Fibroblast of peridontal ligament (primary cell): ENCODE measurements around the gene HMCN1.

Source experiments
- DNase-seq: peaks from one replicate; pipeline ENCODE4 v3.0.0-alpha.2; 2010; ENCODE audit errors: extremely low read depth

Gene HMCN1

DNA sequence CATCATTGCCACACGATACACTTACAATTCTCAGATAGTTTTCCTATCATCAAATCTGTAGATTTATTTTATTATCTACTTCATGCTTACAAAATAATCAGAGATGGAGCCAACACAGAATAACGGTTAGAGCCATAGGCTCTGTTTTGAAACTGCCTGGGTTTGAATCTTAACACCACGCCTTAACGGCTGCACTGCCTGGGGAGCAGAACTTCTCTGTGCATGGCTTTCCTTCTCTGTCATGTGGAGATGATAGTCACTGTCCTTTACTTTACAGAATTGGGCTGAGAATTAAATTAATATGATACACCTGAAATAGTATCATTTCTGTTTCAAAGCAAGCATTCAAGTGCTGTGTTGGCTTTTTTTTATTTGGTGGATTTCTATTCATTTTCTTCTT, 177.8 kb downstream of the HMCN1 start:
- no peak for DNase-seq

GRCh38 chr1:185912504-185912903, 178.3 kb downstream of the HMCN1 start:
- no peak for DNase-seq

DNA sequence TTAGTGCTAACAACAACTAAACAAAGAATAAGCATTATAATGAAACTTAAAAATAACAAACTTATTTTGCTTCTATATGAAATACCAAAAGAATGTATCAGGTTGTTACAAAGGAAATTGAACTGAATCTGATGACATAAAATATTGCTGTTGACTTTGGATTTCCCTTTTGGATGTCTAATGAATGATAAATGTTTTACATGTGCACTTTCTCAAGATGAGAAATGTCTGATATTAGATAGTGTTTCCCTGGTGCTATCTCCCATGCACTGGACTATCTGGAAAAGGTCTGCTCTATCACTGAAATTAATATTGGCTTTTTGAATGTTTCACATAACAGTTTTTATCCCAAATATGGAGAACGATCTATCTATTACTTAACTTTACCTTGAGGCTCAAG, 179.9 kb downstream of the HMCN1 start:
- no peak for DNase-seq

GRCh38 chr1:185916861-185917260, 182.7 kb downstream of the HMCN1 start:
- no peak for DNase-seq

DNA sequence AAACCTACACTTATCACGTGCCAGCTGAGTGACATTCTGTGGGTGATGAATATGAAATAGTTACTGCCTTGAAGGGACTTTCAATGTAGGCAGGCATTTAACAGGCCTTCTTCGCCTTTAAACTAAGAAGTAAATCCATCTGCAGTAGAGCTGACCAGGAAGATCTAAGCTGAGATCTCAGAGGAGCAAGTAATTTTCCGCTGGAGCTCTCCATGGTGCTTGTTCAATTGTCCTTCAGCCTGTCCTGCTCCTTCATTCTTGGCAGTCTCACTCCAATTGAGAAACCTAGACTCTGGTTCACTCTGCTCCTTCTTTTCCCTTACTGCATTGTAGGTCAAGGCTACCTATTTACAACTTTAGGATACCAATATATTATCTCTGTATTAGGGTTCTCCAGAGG, 183.5 kb downstream of the HMCN1 start:
- DNase-seq: peak; percentile 74

DNA sequence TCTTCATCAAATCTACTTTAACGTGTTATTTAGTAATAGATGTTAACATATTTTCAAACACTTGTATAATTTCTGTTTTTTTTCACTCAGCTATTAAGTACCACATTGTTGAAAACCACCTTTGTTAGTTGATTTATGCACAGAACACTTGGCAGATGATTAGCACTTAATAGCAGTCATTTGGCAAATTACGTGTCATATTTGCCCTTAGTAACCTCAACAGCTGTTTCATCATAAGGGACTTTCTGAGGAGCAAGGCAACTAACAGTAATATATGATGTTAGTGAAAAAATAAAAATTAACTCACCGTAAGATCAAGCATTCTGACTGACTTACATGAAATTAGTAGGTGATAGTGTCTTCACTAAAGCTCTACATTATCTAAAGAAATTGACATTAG, 186.4 kb downstream of the HMCN1 start:
- no peak for DNase-seq

DNA sequence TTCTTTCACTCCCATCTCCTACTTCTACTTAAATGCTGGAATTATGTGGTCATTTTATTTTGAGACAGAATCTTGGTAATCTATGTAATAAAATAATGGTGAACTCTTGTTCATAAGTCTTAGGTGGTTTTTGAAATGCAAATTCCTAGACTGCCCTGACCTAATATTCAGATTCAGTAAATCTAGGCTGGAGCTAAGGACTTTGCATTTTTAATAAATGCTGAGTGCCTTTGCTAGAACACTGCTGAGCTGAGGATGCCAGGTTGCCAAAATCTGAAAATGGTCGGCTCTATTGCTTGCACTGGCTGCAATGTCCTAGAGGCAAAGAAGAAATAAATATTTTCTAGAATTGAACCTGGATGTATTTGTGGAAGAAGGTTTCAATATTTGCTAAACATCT, 187.4 kb downstream of the HMCN1 start:
- no peak for DNase-seq

DNA sequence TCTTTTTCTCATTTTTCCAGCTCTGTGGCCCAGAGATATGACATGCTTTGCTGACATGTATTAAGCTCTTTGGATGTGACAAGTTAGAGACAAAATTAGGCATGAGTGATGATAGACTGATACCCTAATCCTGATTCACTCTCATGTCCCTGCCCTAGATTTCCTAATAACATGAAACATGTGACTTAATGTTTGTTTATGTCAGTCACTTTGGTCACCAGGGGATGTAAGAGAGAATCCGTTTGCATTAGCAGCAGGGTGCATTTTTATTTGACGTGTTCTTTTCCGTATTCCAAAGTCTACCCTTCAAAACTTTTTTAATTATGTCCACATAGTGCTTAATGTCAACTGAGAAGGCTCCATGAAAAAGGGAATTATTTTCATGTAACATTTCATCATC, 192.4 kb downstream of the HMCN1 start:
- DNase-seq: no peak

DNA sequence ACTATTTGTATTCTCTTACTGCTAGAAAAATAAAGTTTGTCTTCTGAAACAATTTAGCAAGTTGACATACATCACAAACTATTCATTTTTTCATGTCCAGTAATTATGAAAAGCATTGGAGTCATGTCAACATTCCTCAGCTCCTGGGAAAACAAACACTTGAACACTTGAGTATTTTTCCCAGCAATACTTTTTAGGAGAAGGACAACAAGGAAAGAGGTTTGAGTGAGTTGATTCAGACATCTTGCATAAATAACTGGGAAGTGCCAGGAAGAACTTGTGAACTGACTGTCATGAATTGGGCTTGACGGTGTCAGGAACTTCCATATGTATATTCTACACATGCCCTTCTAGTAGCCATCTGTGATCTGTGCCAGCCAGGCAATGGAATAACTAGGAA, 195.6 kb downstream of the HMCN1 start:
- DNase-seq: peak; percentile 84

DNA sequence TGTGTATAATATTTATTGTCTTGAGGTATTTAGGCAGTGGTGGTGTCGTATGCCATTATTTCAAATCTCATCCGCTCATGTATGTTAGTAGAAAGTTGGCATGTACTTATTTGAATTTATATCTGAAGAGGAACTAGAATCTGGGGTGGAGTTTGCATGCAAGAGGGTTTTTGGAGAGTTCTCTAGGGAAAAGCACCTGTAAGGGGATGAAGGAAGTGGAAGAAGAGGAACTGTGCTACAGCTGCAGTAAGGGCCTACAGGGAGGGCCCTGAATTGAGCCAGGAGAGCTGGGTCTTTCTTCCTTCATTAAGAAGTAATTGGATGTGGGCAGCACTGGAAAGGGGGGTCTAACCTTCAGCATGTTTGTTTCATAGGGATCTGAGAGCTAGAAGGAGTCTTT, 197.2 kb downstream of the HMCN1 start:
- DNase-seq: no peak

DNA sequence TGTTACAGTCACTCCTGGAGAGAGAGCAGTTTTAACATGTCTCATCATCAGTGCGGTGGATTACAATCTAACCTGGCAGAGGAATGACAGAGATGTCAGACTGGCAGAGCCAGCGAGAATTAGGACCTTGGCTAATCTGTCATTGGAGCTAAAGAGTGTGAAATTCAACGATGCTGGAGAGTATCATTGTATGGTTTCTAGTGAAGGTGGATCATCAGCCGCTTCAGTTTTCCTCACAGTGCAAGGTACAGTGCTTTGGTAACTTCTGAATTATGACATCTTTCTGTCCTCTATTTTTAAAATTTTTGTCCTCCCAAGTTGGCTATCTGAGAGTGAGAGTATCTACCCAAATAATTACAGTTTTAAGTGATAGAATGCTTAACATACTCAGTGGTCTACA, 199.4 kb downstream of the HMCN1 start:
- DNase-seq: no peak

GRCh38 chr1:185934476-185935189, 200.4 kb downstream of the HMCN1 start:
- peak; percentile 95 for DNase-seq

DNA sequence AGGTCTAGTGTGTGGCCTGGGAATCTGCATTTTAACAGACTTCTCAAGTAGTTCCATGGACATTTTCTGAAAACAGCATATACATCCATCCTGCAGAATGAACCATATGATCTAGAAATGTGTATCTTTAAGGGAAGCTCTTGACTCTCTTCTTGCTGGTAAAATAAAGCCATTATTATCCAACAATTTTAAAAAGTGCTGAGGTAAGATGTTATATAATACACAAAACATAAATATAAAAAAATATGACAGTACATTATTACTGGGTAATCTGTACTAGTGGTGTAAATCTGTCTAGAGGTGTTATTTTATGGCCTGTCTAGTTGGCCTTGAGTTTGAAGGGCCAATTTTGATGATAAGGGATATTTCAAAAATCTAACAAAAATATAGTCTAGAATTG, 201.2 kb downstream of the HMCN1 start:
- no peak for DNase-seq

GRCh38 chr1:185936641-185937040, 202.4 kb downstream of the HMCN1 start:
- peak; percentile 10 for DNase-seq

DNA sequence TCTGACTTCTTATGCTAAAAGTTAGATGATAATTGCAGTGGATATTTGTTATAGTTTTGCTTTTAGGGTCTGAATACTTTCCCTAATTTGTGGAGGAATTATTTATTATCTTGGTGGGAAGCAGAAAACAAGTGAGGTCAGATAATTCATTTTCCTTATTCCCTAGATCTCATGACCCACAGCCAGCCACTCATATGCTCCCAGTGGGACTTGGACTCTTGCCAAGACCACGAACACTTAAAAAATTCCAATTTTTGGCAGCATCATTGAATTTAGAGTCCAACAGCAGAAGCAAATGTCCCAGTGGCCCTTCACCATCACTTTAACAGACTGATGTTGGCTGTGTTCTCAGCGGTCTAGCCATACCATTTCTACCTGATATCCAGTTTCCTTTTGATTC, 204.2 kb downstream of the HMCN1 start:
- DNase-seq: peak; percentile 48

GRCh38 chr1:185939142-185939541, 205.0 kb downstream of the HMCN1 start:
- peak; percentile 35 for DNase-seq

DNA sequence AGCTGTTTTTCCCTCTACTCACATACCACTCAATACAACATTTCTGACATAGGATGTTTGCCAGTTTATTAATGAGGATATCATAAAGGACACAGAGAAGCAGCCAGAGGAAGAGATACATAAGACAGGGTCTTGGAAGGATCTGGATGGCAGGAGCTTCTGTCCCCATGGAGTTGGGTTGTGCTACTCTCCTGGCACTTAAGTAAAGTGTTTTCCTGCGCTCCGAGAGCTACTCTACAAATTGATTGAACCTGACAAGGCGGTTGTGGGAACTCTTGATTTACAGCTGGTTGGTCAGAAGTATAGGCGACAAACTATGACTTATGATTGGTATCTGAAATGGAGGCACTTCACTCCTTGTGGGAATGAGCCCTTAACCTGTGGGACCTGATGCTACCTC, 208.8 kb downstream of the HMCN1 start:
- DNase-seq: no peak

DNA sequence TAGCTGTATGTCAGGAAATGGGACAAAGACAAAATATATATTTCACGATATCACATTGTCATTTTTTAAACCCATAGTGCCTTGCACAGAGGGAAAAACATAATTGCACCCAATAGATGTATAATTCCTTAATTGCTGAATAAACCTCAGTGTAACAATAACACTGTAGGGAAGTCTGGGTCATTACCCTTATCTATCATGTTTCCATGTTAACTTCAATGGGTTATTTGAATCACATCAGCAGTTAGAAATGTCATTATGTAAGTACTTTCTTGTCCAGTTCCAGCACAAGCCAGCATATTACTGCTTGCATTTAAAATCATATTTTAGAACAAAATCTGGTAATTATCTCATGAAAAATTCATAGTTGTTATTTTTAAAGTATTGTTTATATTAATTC, 222.7 kb downstream of the HMCN1 start:
- DNase-seq: no peak

DNA sequence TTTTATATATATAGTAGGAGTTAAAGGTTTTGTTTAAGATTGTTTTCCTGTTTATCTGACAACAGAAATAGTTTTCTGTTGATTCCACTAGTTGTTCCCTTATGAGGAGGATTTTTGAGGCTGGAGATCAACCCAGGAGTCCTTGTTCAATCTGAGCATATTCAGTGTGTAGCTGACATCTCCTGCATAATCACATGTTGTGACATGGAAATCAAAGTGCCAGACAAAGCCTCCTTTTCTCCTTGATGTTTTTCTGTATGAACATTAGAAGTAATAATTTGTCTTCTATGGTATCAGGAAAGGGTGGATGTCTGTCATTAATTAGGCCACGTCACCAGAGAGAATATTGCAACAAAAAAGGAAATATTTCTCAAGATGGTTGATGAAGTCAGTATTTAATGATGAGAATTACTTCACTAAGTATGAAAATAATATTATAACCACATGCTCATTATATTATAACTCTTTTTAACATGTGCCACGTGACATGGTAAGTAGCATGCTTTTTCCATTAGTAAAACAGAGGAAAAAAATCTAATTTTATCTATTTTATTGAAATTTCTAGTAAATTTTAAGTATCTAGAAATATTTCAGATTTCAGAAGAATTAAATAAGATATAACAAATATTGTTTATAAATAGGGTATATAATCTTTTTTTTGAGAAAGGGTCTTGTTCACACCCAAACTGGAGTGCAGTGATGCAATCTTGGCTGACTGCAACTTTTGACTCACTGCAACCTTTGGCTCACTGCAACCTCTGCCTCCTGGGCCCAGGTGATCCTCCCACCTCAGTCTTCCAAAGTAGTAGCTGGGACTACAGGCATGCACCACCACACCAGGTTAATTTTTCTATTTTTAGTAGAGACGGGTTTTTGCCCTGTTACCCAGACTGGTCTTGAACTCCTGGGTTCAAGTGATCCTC, 223.5 kb downstream of the HMCN1 start:
- peak; percentile 18 for DNase-seq

DNA sequence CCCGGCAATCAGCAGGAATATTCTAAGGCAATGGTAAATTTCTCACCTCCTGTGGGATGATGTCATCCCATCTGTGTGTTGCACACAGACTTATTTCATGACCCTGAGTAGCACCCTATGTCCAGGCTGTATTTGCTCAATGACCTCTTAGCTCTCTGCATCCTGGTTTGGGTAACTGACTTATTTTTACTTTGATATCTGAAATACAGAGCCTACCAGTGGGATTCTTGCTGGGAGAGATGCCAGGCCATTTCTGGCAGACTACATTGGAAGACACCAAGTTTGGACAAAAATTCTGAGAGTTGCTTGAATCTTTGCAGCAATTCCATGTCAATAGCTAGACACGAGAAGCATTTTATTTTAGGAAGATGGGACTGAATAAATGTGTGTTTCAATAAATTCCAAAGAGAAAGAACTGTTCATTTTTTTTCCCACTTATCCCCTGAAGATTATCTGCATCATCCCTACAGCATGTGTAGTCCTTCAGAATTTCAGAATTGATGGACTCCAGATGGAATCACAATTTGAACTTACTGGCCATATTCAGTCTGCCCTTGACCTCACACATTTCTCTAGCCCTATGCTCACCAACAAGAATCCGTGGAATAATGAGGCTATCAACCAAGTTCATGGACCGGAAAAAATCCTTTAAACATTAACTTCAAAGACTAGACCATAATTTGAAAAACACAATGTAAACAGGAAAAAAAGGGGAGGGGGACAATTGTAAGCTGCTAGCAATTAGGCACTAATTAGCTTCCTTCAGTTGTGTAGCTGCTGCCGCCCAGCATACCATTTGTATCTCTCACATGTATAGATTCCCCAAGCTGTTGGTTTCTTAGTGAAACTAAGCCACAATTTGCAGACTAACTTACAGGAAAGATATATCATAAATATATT, 226.5 kb downstream of the HMCN1 start:
- peak; percentile 91 for DNase-seq

GRCh38 chr1:185961664-185962063, 227.5 kb downstream of the HMCN1 start:
- peak; percentile 70 for DNase-seq

GRCh38 chr1:185964946-185965345, 230.8 kb downstream of the HMCN1 start:
- DNase-seq: peak; percentile 50
